AG04450 (cell line): Measurements from ENCODE around the gene DLX1. TPM values are rescaled to one million over a fixed set of nuclear protein-coding genes. Genes with fewer than 3 reads are reported as not detected.

Source experiments
- CTCF ChIA-PET: fragments of 300-600, 350-600 bp; formaldehyde crosslinking; extraction: SDS; loops from one replicate; lab custom pipeline; 2022; ENCODE audit warnings: antibody characterized with exemption, inconsistent platforms; lab: Charles Lee
- POLR2A ChIA-PET: fragments of 350-600 bp; formaldehyde crosslinking; extraction: SDS; loops from one replicate; lab custom pipeline; 2021; ENCODE audit warnings: antibody characterized with exemption, inconsistent platforms; lab: Yijun Ruan, JAX
- DNase-seq: peaks from one replicate; pipeline ENCODE4 v3.0.0-alpha.2; 2011; ENCODE audit warnings: low read depth, low spot score
- H3K27ac ChIP-seq: one replicate; pipeline ENCODE4 v1.5.1; 2012; ENCODE audit warnings: low read depth, low read length, control low read depth
- H3K27me3 ChIP-seq: one replicate; pipeline ENCODE4 v1.6.0; 2012; ENCODE audit warnings: low read length; ENCODE audit not compliant: control insufficient read depth, insufficient read depth
- H3K4me3 ChIP-seq: 2 replicates; pipeline ENCODE4 v1.5.1; 2011; ENCODE audit warnings: mild to moderate bottlenecking, low read depth, low read length, control low read depth
- H3K9me3 ChIP-seq: 2 replicates; pipeline ENCODE4 v1.5.1; 2012; ENCODE audit warnings: low read length; ENCODE audit not compliant: control insufficient read depth, insufficient read depth
- CTCF ChIP-seq: IDR thresholded peaks from 2 replicates; pipeline ENCODE4 v1.5.1; 2011; ENCODE audit warnings: low read depth, low read length, control low read depth, inconsistent platforms
- polyA plus RNA-seq: library from polyadenylated mRNA; depleted of rRNA; stranded (reverse); fragments of >200 nt; gene quantifications from 2 replicates; pipeline ENCODE4 v1.2.3, GENCODE V29; 2011

DLX1 gene
- polyA plus RNA-seq, 1 experiment = 2.2 TPM

- no peak for DNase-seq
- peak overlapping the region; percentile 76 for H3K4me3 ChIP-seq
- no peak for TF ChIP-seq CTCF
- no peaks in the 10 kb centered on the region; the same call in 1 of the 2 replicates for H3K9me3 ChIP-seq
- POLR2A ChIA-PET = interaction anchor here (0.7 to 1.7 kb wide), 6 partner anchors 9 to 559 kb away, joined by 3 to 10 read pairs (median 4); partner anchors contain the start of genes DLX1 and SLC25A12
- no peak overlapping the region for H3K27ac ChIP-seq
- H3K27me3 ChIP-seq = peaks cover 2% of the 10 kb centered on the region
- CTCF ChIA-PET = interaction anchor here (0.9 to 7.5 kb wide), 5 partner anchors 11 to 528 kb away, joined by 3 to 137 read pairs (median 8); no protein-coding TSS in a partner anchor
These were observed 16.6 kb downstream of the DLX1 start for GRCh38 chr2:172101821-172102390.

- POLR2A ChIA-PET = interaction anchor here (0.5 to 1.7 kb wide), 10 partner anchors 10 to 560 kb away, joined by 3 to 10 read pairs (median 3); partner anchors contain the start of genes DLX1, ITGA6 and SLC25A12
- no peak within 1 kb of the TSS for H3K27ac ChIP-seq
- DNase-seq = peak; percentile 57
These were observed 17.4 kb downstream of the DLX1 start, which contains the start of gene DLX2 for GRCh38 chr2:172102391-172103359. DLX2 (minus strand) TSS chr2:172102900; CDS start chr2:172102538, 362 bp downstream.

GRCh38 chr2:172103471-172104272, 18.4 kb downstream of the DLX1 start:
- peaks cover 4% of the 10 kb centered on the region; the same call in 1 of the 2 replicates for H3K9me3 ChIP-seq
- DNase-seq = peak; percentile 67
- ChIA-PET CTCF (interaction anchor here (0.7 to 7.5 kb wide), 16 partner anchors 10 to 530 kb away, joined by 3 to 137 read pairs (median 4); no protein-coding TSS in a partner anchor), POLR2A (interaction anchor here (0.8 to 1.7 kb wide), 3 partner anchors 19 to 392 kb away, joined by 3 to 10 read pairs (median 3); partner anchors contain the start of genes DLX1 and ITGA6)
- H3K27me3 ChIP-seq = peaks cover 2% of the 10 kb centered on the region
- H3K4me3 ChIP-seq = peak overlapping the region; percentile 76; the same call in 1 of the 2 replicates
- no peak overlapping the region for H3K27ac ChIP-seq
- TF ChIP-seq CTCF = peak; percentile 98

More at GRCh38 chr2:172102391-172103359, 17.4 kb downstream of the DLX1 start, which contains the start of gene DLX2:
- peak within 1 kb of the TSS; percentile 76 for H3K4me3 ChIP-seq
- CTCF ChIA-PET = interaction anchor here (0.7 to 7.5 kb wide), 14 partner anchors 11 to 529 kb away, joined by 3 to 137 read pairs (median 4); no protein-coding TSS in a partner anchor
- H3K9me3 ChIP-seq = no peaks in the 10 kb centered on the region; the same call in 1 of the 2 replicates
- peaks cover 2% of the 10 kb centered on the region for H3K27me3 ChIP-seq
- no peak for TF ChIP-seq CTCF

- Histone ChIP-seq H3K27ac (no peak overlapping the region), H3K4me3 (peak overlapping the region; percentile 57), H3K27me3 (peaks cover 2% of the 10 kb centered on the region), H3K9me3 (peaks cover 4% of the 10 kb centered on the region; the same call in 1 of the 2 replicates)
- ChIA-PET CTCF (interaction anchor here (0.6 to 7.5 kb wide), 12 partner anchors 9 to 532 kb away, joined by 3 to 137 read pairs (median 8); no protein-coding TSS in a partner anchor), POLR2A (no interaction called here)
- no peak for DNase-seq
- no peak for TF ChIP-seq CTCF
These were observed 20.3 kb downstream of the DLX1 start for GRCh38 chr2:172105471-172106107.
